Measurements from ENCODE around the gene GP1BA.
"Not testable (repeated sequence)": the region's sequence is repeated elsewhere in the genome, so short reads cannot be mapped to it uniquely, and the experiment has no call there.

The GP1BA gene

GRCh38 chr17:4901648-4902344, 30.3 kb upstream of the GP1BA start:
- TF ChIP-seq ZFX (IDR thresholded peaks at IDR 0.05; ENCODE audit: borderline replicate concordance) (no peak), CTCF (IDR thresholded peaks at IDR 0.05) (no peak)

GRCh38 chr17:4902540-4902939, 29.5 kb upstream of the GP1BA start:
- H3K27ac ChIP-seq = peak overlapping the region; percentile 98
- TF ChIP-seq ZFX (IDR thresholded peaks at IDR 0.05; ENCODE audit: borderline replicate concordance) = no peak

More at GRCh38 chr17:4901648-4902344, 30.3 kb upstream of the GP1BA start:
- H3K27ac ChIP-seq = peak overlapping the region; percentile 98

- peak within 1 kb of the TSS; percentile 98 for H3K27ac ChIP-seq
- TF ChIP-seq ZFX (IDR thresholded peaks at IDR 0.05; ENCODE audit: borderline replicate concordance) (no peak), CTCF (IDR thresholded peaks at IDR 0.05) (peak; percentile 91)
These were observed 28.8 kb upstream of the GP1BA start, which contains the start of gene CHRNE for GRCh38 chr17:4903051-4903818. CHRNE (minus strand) TSS chr17:4903098; CDS start chr17:4903063, 35 bp downstream.

- not testable (repeated sequence) for H3K27ac ChIP-seq
These were observed 25.4 kb upstream of the GP1BA start for GRCh38 chr17:4906642-4907041.

GRCh38 chr17:4908301-4908700, 23.8 kb upstream of the GP1BA start:
- peak overlapping the region; percentile 46 for H3K27ac ChIP-seq

GRCh38 chr17:4908711-4909496, 23.2 kb upstream of the GP1BA start:
- TF ChIP-seq ZFX (IDR thresholded peaks at IDR 0.05; ENCODE audit: borderline replicate concordance) (no peak), CTCF (IDR thresholded peaks at IDR 0.05) (peak; percentile 85)
- peak overlapping the region; percentile 46 for H3K27ac ChIP-seq

More at GRCh38 chr17:4908301-4908700, 23.8 kb upstream of the GP1BA start:
- no peak for TF ChIP-seq ZFX (IDR thresholded peaks at IDR 0.05; ENCODE audit: borderline replicate concordance)
- TF ChIP-seq CTCF (IDR thresholded peaks at IDR 0.05) = no peak

GRCh38 chr17:4913994-4914393, 18.1 kb upstream of the GP1BA start:
- H3K27ac ChIP-seq = no peak overlapping the region
- no peak for TF ChIP-seq CTCF (IDR thresholded peaks at IDR 0.05)

- not testable (repeated sequence) for H3K27ac ChIP-seq
These were observed 17.5 kb upstream of the GP1BA start for GRCh38 chr17:4914551-4914950.
